Epithelial cell of esophagus (primary cell): Measurements from ENCODE around the gene KCNH5.

Experiments used
- DNase-seq: peaks from one replicate; pipeline ENCODE4 v3.0.0; 2010; ENCODE audit warnings: low read depth
- H3K4me3 ChIP-seq: 2 replicates; pipeline ENCODE4 v1.5.1; 2011; ENCODE audit warnings: mild to moderate bottlenecking, low read length, control low read depth
- TF ChIP-seq, protein P1 (sequence below): IDR thresholded peaks from 2 replicates; pipeline ENCODE4 v1.5.1; 2011; ENCODE audit warnings: low read depth, mild to moderate bottlenecking, low read length, control low read depth, inconsistent platforms; ENCODE audit not compliant: insufficient read depth; ENCODE audit errors: missing control alignments

The KCNH5 gene

GRCh38 chr14:62957562-62957961 lies 87.7 kb downstream of the KCNH5 start:
- peak; percentile 93 for DNase-seq
- no peak overlapping the region for H3K4me3 ChIP-seq
- TF ChIP-seq, protein P1, sequence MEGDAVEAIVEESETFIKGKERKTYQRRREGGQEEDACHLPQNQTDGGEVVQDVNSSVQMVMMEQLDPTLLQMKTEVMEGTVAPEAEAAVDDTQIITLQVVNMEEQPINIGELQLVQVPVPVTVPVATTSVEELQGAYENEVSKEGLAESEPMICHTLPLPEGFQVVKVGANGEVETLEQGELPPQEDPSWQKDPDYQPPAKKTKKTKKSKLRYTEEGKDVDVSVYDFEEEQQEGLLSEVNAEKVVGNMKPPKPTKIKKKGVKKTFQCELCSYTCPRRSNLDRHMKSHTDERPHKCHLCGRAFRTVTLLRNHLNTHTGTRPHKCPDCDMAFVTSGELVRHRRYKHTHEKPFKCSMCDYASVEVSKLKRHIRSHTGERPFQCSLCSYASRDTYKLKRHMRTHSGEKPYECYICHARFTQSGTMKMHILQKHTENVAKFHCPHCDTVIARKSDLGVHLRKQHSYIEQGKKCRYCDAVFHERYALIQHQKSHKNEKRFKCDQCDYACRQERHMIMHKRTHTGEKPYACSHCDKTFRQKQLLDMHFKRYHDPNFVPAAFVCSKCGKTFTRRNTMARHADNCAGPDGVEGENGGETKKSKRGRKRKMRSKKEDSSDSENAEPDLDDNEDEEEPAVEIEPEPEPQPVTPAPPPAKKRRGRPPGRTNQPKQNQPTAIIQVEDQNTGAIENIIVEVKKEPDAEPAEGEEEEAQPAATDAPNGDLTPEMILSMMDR: no peak

GRCh38 chr14:62956413-62956812 lies 88.8 kb downstream of the KCNH5 start:
- no peak overlapping the region for H3K4me3 ChIP-seq
- TF ChIP-seq, protein P1: no peak
- peak; percentile 24 for DNase-seq

- no peak for DNase-seq
- no peak overlapping the region for H3K4me3 ChIP-seq
- TF ChIP-seq, protein P1: no peak
These were observed 91.1 kb downstream of the KCNH5 start for GRCh38 chr14:62954165-62954564.

DNA sequence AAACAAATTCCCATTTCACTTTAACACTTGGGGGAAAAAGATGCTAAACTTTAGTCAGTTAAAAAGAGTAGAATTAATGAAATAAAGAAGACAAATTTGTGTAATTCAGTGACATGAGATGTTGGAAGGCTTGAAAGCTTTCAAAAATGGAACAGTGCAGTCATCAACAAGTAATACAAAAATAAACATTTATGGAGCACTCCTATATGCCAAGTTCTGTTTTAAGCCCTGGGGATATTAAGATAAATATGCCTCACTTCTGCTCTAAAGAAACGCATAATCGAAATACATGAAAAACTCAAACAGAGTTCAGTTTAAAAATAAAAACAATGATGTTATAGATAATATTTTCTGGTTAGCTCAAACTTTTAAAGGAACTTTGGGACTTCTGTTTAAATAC lies 93.0 kb downstream of the KCNH5 start:
- H3K4me3 ChIP-seq: no peak overlapping the region
- DNase-seq: no peak
- TF ChIP-seq, protein P1: no peak

DNA sequence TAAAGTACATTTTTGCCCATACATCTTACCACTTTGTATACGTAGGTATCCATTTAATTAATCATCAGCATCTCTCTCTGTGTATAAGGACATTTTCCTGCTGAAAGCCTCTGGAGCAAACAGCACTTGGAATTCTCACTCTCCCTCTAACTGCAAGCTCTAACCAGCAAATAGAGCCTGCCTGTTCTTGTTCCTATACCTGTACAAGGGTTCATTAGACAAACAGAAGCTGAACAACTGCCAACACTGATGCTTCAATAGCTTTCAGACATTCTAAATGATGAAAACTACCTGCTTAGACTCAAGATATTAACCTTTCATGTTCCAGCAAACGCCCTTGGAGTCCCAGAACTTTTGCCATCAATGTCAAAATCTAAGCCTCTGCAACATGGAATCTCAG lies 98.0 kb downstream of the KCNH5 start:
- peak; percentile 47 for DNase-seq

GRCh38 chr14:62946221-62946620 lies 99.0 kb downstream of the KCNH5 start:
- TF ChIP-seq, protein P1: no peak
- DNase-seq: no peak
- H3K4me3 ChIP-seq: no peak overlapping the region

More for the DNA sequence above, 98.0 kb downstream of the KCNH5 start:
- TF ChIP-seq, protein P1: no peak
- H3K4me3 ChIP-seq: no peak overlapping the region

- TF ChIP-seq, protein P1: no peak
- peak; percentile 10 for DNase-seq
- H3K4me3 ChIP-seq: no peak overlapping the region
These were observed 102.1 kb downstream of the KCNH5 start for GRCh38 chr14:62943202-62943601.
